Activated CD4-positive, alpha-beta T cell treated with anti-CD3 and anti-CD28 coated beads, Interleukin-2, amount 10 ng/mL, durations not matched to agents 24 days and 14 days (primary cell): Measurements from ENCODE around the gene HSPE1. TPM values are rescaled to one million over a fixed set of nuclear protein-coding genes. Genes with fewer than 3 reads are reported as not detected.
A peak's percentile ranks its signal among the peaks of the same experiment; 100 is the strongest.
"Not testable (repeated sequence)": the region's sequence is repeated elsewhere in the genome, so short reads cannot be mapped to it uniquely, and the experiment has no call there.

Experiments used
- DNase-seq: peaks from one replicate; pipeline ENCODE4 v3.0.0; 2022
- H3K27ac Mint-ChIP-seq: one replicate; pipeline ENCODE4 v1.8.0; 2022; ENCODE audit warnings: mild to moderate bottlenecking, mixed read lengths
- H3K27me3 Mint-ChIP-seq: one replicate; pipeline ENCODE4 v1.8.0; 2022; ENCODE audit warnings: mixed read lengths
- H3K36me3 Mint-ChIP-seq: one replicate; pipeline ENCODE4 v1.8.0; 2022; ENCODE audit warnings: low read depth, mild to moderate bottlenecking, mixed read lengths
- H3K4me1 Mint-ChIP-seq: one replicate; pipeline ENCODE4 v1.8.0; 2021; ENCODE audit warnings: mixed read lengths
- H3K4me3 Mint-ChIP-seq: one replicate; pipeline ENCODE4 v1.8.0; 2022; ENCODE audit warnings: mild to moderate bottlenecking, moderate library complexity, mixed read lengths
- H3K9me3 Mint-ChIP-seq: one replicate; pipeline ENCODE4 v1.8.0; 2021; ENCODE audit warnings: mixed read lengths
- intact Hi-C: fragments of 100-400 bp; cut with micrococcal nuclease; formaldehyde crosslinking; loops from one replicate; pipeline ENCODE4 v1.15.1; 2023
- total RNA-seq: library from RNA; stranded (reverse); gene quantifications from 2 replicates; pipeline ENCODE4 v1.2.3, GENCODE V29; 2022

The HSPE1 gene
- 409 and 411 TPM in 2 replicates for total RNA-seq

GRCh38 chr2:197499594-197500502 lies at the start of gene HSPE1, which contains the start of gene HSPD1:
Gene HSPE1, plus strand, starts transcription at chr2:197500379. Its CDS starts 58 bp downstream, at chr2:197500437.
Gene HSPD1, minus strand, starts transcription at chr2:197499840. Its CDS starts 992 bp downstream, at chr2:197498848.
- DNase-seq: peak; percentile 99
- Mint-ChIP-seq H3K4me3 (peak within 1 kb of the TSS; percentile 95), H3K27me3 (no peaks in the 10 kb centered on the region), H3K27ac (peak within 1 kb of the TSS; percentile 98), H3K9me3 (no peaks in the 10 kb centered on the region), H3K36me3 (peaks cover 85% of the 10 kb centered on the region), H3K4me1 (peaks cover 41% of the 10 kb centered on the region)
- intact Hi-C loops: loop anchor here (1.0 to 10.0 kb wide), 7 partner anchors 15 to 1325 kb away; partner anchors contain the start of genes COQ10B, MARS2, PGAP1 and SF3B1

GRCh38 chr2:197450465-197450864 lies 49.7 kb upstream of the HSPE1 start:
- no peaks in the 10 kb centered on the region for H3K9me3 Mint-ChIP-seq
- intact Hi-C loops: no loop called here
- peaks cover 18% of the 10 kb centered on the region for H3K4me1 Mint-ChIP-seq
- no peaks in the 10 kb centered on the region for H3K36me3 Mint-ChIP-seq
- no peak overlapping the region for H3K4me3 Mint-ChIP-seq
- H3K27me3 Mint-ChIP-seq: peaks cover 3% of the 10 kb centered on the region
- no peak for DNase-seq
- H3K27ac Mint-ChIP-seq: no peak overlapping the region

- H3K27ac Mint-ChIP-seq, H3K9me3 Mint-ChIP-seq, intact Hi-C loops, H3K4me3 Mint-ChIP-seq, DNase-seq, H3K36me3 Mint-ChIP-seq, H3K27me3 Mint-ChIP-seq: not testable (repeated sequence)
- peaks cover 21% of the 10 kb centered on the region for H3K4me1 Mint-ChIP-seq
Measured at GRCh38 chr2:197450935-197451358, 49.2 kb upstream of the HSPE1 start.

- H3K27ac Mint-ChIP-seq: peak overlapping the region; percentile 100
- no peak for DNase-seq
- peaks cover 26% of the 10 kb centered on the region for H3K4me1 Mint-ChIP-seq
- H3K4me3 Mint-ChIP-seq: peak overlapping the region; percentile 100
- peaks cover 1% of the 10 kb centered on the region for H3K27me3 Mint-ChIP-seq
- intact Hi-C loops: loop anchor here (1.0 kb wide), 6 partner anchors 17 to 526 kb away; partner anchors contain the start of genes HSPE1, MARS2, MOB4 and PGAP1
- H3K36me3 Mint-ChIP-seq: peaks cover 7% of the 10 kb centered on the region
- no peaks in the 10 kb centered on the region for H3K9me3 Mint-ChIP-seq
Measured at GRCh38 chr2:197452754-197453122, 47.4 kb upstream of the HSPE1 start.

GRCh38 chr2:197453123-197453913 lies 46.9 kb upstream of the HSPE1 start, which contains the start of gene COQ10B:
Gene COQ10B, plus strand, starts transcription at chr2:197453552. Its CDS starts 9 bp downstream, at chr2:197453561.
- no peaks in the 10 kb centered on the region for H3K9me3 Mint-ChIP-seq
- intact Hi-C loops: loop anchor here (1.0 kb wide), 6 partner anchors 18 to 527 kb away; partner anchors contain the start of genes HSPE1, MARS2, MOB4 and PGAP1
- H3K4me1 Mint-ChIP-seq: peaks cover 26% of the 10 kb centered on the region
- H3K4me3 Mint-ChIP-seq: peak within 1 kb of the TSS; percentile 100
- peaks cover 7% of the 10 kb centered on the region for H3K36me3 Mint-ChIP-seq
- DNase-seq: peak; percentile 100
- H3K27ac Mint-ChIP-seq: peak within 1 kb of the TSS; percentile 100
- no peaks in the 10 kb centered on the region for H3K27me3 Mint-ChIP-seq

- no peaks in the 10 kb centered on the region for H3K27me3 Mint-ChIP-seq
- peaks cover 26% of the 10 kb centered on the region for H3K4me1 Mint-ChIP-seq
- intact Hi-C loops: loop anchor here (1.0 kb wide), 6 partner anchors 19 to 528 kb away; partner anchors contain the start of genes HSPE1, MARS2, MOB4 and PGAP1
- no peak for DNase-seq
- H3K36me3 Mint-ChIP-seq: peaks cover 7% of the 10 kb centered on the region
- H3K9me3 Mint-ChIP-seq: no peaks in the 10 kb centered on the region
- H3K27ac Mint-ChIP-seq: peak overlapping the region; percentile 100
- peak overlapping the region; percentile 100 for H3K4me3 Mint-ChIP-seq
Measured at GRCh38 chr2:197453914-197454398, 46.2 kb upstream of the HSPE1 start.

GRCh38 chr2:197454923-197455322 lies 45.3 kb upstream of the HSPE1 start:
- H3K4me1 Mint-ChIP-seq: peaks cover 32% of the 10 kb centered on the region
- H3K4me3 Mint-ChIP-seq: peak overlapping the region; percentile 100
- no peaks in the 10 kb centered on the region for H3K27me3 Mint-ChIP-seq
- H3K9me3 Mint-ChIP-seq: no peaks in the 10 kb centered on the region
- intact Hi-C loops: no loop called here
- DNase-seq: no peak
- no peak overlapping the region for H3K27ac Mint-ChIP-seq
- peaks cover 10% of the 10 kb centered on the region for H3K36me3 Mint-ChIP-seq

GRCh38 chr2:197455428-197455827 lies 44.8 kb upstream of the HSPE1 start:
- Mint-ChIP-seq H3K9me3 (no peaks in the 10 kb centered on the region), H3K27me3 (no peaks in the 10 kb centered on the region), H3K4me3 (peak overlapping the region; percentile 28)

GRCh38 chr2:197460649-197461048 lies 39.5 kb upstream of the HSPE1 start:
- intact Hi-C loops: no loop called here
- DNase-seq: no peak
- Mint-ChIP-seq H3K4me1 (peaks cover 13% of the 10 kb centered on the region), H3K27ac (no peak overlapping the region), H3K9me3 (no peaks in the 10 kb centered on the region), H3K36me3 (peaks cover 34% of the 10 kb centered on the region), H3K27me3 (no peaks in the 10 kb centered on the region), H3K4me3 (no peak overlapping the region)

More at GRCh38 chr2:197455428-197455827, 44.8 kb upstream of the HSPE1 start:
- no peak overlapping the region for H3K27ac Mint-ChIP-seq
- H3K4me1 Mint-ChIP-seq: peaks cover 32% of the 10 kb centered on the region
- no peak for DNase-seq
- peaks cover 13% of the 10 kb centered on the region for H3K36me3 Mint-ChIP-seq
- intact Hi-C loops: no loop called here

GRCh38 chr2:197461057-197461456 lies 39.1 kb upstream of the HSPE1 start:
- no peak for DNase-seq
- intact Hi-C loops: no loop called here
- H3K27me3 Mint-ChIP-seq: no peaks in the 10 kb centered on the region
- peaks cover 12% of the 10 kb centered on the region for H3K4me1 Mint-ChIP-seq
- H3K36me3 Mint-ChIP-seq: peaks cover 32% of the 10 kb centered on the region
- no peak overlapping the region for H3K4me3 Mint-ChIP-seq
- no peaks in the 10 kb centered on the region for H3K9me3 Mint-ChIP-seq
- H3K27ac Mint-ChIP-seq: no peak overlapping the region

GRCh38 chr2:197464175-197464574 lies 36.0 kb upstream of the HSPE1 start:
- Mint-ChIP-seq H3K27me3 (no peaks in the 10 kb centered on the region), H3K9me3 (no peaks in the 10 kb centered on the region), H3K4me1 (peaks cover 11% of the 10 kb centered on the region), H3K4me3 (no peak overlapping the region), H3K27ac (no peak overlapping the region), H3K36me3 (peaks cover 45% of the 10 kb centered on the region)
- DNase-seq: no peak
- intact Hi-C loops: no loop called here

- Mint-ChIP-seq H3K9me3 (no peaks in the 10 kb centered on the region), H3K27ac (peak overlapping the region; percentile 48), H3K4me3 (no peak overlapping the region), H3K4me1 (peaks cover 6% of the 10 kb centered on the region), H3K27me3 (no peaks in the 10 kb centered on the region), H3K36me3 (peaks cover 46% of the 10 kb centered on the region)
- no peak for DNase-seq
- intact Hi-C loops: no loop called here
Measured at GRCh38 chr2:197472166-197472565, 28.0 kb upstream of the HSPE1 start.

GRCh38 chr2:197477797-197478196 lies 22.4 kb upstream of the HSPE1 start:
- Mint-ChIP-seq H3K27ac (no peak overlapping the region), H3K36me3 (peaks cover 57% of the 10 kb centered on the region), H3K4me1 (peaks cover under 1% of the 10 kb centered on the region)

More at GRCh38 chr2:197477797-197478196, 22.4 kb upstream of the HSPE1 start:
- intact Hi-C loops: no loop called here
- H3K9me3 Mint-ChIP-seq: no peaks in the 10 kb centered on the region
- no peak for DNase-seq
- H3K27me3 Mint-ChIP-seq: no peaks in the 10 kb centered on the region
- no peak overlapping the region for H3K4me3 Mint-ChIP-seq
